ENCODE data around the gene HOXD9. TPM values are rescaled to one million over a fixed set of nuclear protein-coding genes. Genes with fewer than 3 reads are reported as not detected.
A peak's percentile ranks its signal among the peaks of the same experiment; 100 is the strongest.

HOXD9 gene
- total and polyA plus RNA-seq, 2 donors (not counting 3 experiments of a cell fraction or from before 2014, with no cell fraction given), result 1.9 to 3.5 TPM

DNA sequence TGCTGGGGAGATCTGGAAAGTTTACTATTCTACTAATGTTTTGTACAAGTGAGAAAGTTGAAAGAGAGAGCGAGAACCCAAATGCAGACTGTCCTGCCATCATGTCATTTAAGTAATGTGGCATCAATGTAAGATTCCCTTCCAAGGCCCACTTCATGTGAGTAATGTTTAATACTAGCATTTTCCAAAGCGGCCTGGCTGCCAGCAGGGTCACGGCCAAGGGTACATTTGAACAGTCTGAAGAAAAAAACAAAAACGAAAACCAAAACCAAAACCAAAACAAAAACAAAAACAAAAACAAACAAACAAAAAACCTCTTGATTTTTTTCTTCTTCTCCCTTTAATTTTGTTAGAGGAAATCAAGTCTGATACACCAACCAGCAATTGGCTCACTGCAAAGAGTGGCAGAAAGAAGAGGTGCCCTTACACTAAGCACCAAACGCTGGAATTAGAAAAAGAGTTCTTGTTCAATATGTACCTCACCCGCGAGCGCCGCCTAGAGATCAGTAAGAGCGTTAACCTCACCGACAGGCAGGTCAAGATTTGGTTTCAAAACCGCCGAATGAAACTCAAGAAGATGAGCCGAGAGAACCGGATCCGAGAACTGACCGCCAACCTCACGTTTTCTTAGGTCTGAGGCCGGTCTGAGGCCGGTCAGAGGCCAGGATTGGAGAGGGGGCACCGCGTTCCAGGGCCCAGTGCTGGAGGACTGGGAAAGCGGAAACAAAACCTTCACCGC lies 3.7 kb upstream of the HOXD9 start:
- POLR2A ChIA-PET, result no interaction called here
- Histone ChIP-seq H3K9me1 (replicated peaks; ENCODE audit: control insufficient read depth, extremely low read depth, insufficient read depth, low read length) (no peaks in the 10 kb centered on the region), H4K20me1 (replicated peaks; ENCODE audit: control insufficient read depth, extremely low read depth, insufficient read depth, low read length) (no peaks in the 10 kb centered on the region), H3K9me3 (replicated peaks; ENCODE audit: control insufficient read depth, insufficient read depth, low read length) (no peaks in the 10 kb centered on the region), H3K36me3 (ENCODE audit: control insufficient read depth in 2 of 2, extremely low read depth in 1 of 2, insufficient read depth in 2 of 2, low read length in 2 of 2) (no peaks in the 10 kb centered on the region), H3K79me2 (ENCODE audit: control insufficient read depth, insufficient read depth, low read length) (no peaks in the 10 kb centered on the region), H2AFZ (ENCODE audit: low read depth, low read length) (no peak overlapping the region), H3K4me3 (replicated peaks in 1 of 3; ENCODE audit: insufficient read depth in 1 of 3, low read depth in 1 of 3, low read length in 3 of 3) (no peak overlapping the region), H3K9ac (replicated peaks; ENCODE audit: extremely low read depth, insufficient read depth, low read length) (no peak overlapping the region), H3K4me1 (ENCODE audit: control insufficient read depth, extremely low read depth, insufficient read depth, low read length) (peaks cover 15% of the 10 kb centered on the region), H3K27ac (ENCODE audit: insufficient read depth, low read depth, low read length) (no peak overlapping the region), H3K4me2 (ENCODE audit: insufficient read depth, low read length) (peak overlapping the region; percentile 31), H3K27me3 (ENCODE audit: control insufficient read depth in 2 of 2, insufficient read depth in 2 of 2, low read length in 2 of 2) (peaks cover 68 to 86% of the 10 kb centered on the region in 2 experiments)
- intact Hi-C loops (cut with micrococcal nuclease), result no loop called here
- DNase-seq (ENCODE audit: low read depth, low spot score), result peak; percentile 43
- no TSS peak for BruUV-seq (replicated peaks)
- dilution Hi-C loops (cut with MboI; ENCODE audit: extremely low pct_ligation_motif_present, low sequenced_read_pairs), result no loop called here
- no peak for TF ChIP-seq MYC (IDR thresholded peaks at IDR 0.05; ENCODE audit: low read depth, low read length)
- TF ChIP-seq, protein P1, sequence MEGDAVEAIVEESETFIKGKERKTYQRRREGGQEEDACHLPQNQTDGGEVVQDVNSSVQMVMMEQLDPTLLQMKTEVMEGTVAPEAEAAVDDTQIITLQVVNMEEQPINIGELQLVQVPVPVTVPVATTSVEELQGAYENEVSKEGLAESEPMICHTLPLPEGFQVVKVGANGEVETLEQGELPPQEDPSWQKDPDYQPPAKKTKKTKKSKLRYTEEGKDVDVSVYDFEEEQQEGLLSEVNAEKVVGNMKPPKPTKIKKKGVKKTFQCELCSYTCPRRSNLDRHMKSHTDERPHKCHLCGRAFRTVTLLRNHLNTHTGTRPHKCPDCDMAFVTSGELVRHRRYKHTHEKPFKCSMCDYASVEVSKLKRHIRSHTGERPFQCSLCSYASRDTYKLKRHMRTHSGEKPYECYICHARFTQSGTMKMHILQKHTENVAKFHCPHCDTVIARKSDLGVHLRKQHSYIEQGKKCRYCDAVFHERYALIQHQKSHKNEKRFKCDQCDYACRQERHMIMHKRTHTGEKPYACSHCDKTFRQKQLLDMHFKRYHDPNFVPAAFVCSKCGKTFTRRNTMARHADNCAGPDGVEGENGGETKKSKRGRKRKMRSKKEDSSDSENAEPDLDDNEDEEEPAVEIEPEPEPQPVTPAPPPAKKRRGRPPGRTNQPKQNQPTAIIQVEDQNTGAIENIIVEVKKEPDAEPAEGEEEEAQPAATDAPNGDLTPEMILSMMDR (IDR thresholded peaks at IDR 0.05; ENCODE audit: extremely low read depth in 1 of 2, insufficient read depth in 1 of 2, low read depth in 1 of 2, low read length in 2 of 2), result peak; percentile 60 to 67
- TF ChIP-seq EZH2 (IDR thresholded peaks at IDR 0.05; ENCODE audit: borderline replicate concordance, low read depth, low read length, severe bottlenecking), result no peak
- TF ChIP-seq POLR2A (IDR thresholded peaks at IDR 0.05; ENCODE audit: low read depth, low read length), result no peak
- no peak for TF ChIP-seq FOS (IDR thresholded peaks at IDR 0.05; ENCODE audit: borderline replicate concordance, insufficient read depth, low read length)
- TF ChIP-seq GATA2 (IDR thresholded peaks at IDR 0.05; ENCODE audit: insufficient read depth, insufficient read length, low read depth, low read length), result no peak
- TF ChIP-seq JUN (IDR thresholded peaks at IDR 0.05; ENCODE audit: borderline replicate concordance, insufficient read depth, insufficient read length, low read depth), result no peak
- FAIRE-seq, result peak; percentile 70
- CTCF ChIA-PET, result no interaction called here

Measured in endothelial cell of umbilical vein (primary cell).